SK-N-SH (cell line): ENCODE results near the gene SLC17A9. TPM values are rescaled to one million over a fixed set of nuclear protein-coding genes. Genes with fewer than 3 reads are reported as not detected.

Experiments
- CTCF ChIA-PET: fragments of 300-600, 350-600 bp; formaldehyde crosslinking; extraction: SDS; loops from one replicate; lab custom pipeline; 2021; lab: Yijun Ruan, JAX
- POLR2A ChIA-PET: fragments of 350-600 bp; sonication (Branson Sonifier 250); formaldehyde crosslinking; extraction: SDS; loops from one replicate; lab custom pipeline; 2020; ENCODE audit warnings: antibody characterized with exemption, inconsistent platforms; lab: Yijun Ruan, JAX
- DNase-seq: peaks from one replicate; pipeline ENCODE4 v3.0.0; 2012
- H2AFZ ChIP-seq: fragments of 200-600 bp; sonication (generic); 2 replicates; pipeline ENCODE4 v1.8.1; 2016; ENCODE audit warnings: antibody characterized with exemption, mild to moderate bottlenecking, low read depth
- H3F3A ChIP-seq: fragments of 200-600 bp; sonication (generic); replicated peaks from 2 replicates; pipeline ENCODE3; 2016; ENCODE audit warnings: antibody characterized with exemption, mild to moderate bottlenecking; ENCODE audit not compliant: insufficient read depth
- H3K27ac ChIP-seq, 2 experiments: fragments of 200-500 bp in 1 of 2; fragments of 200-600 bp in 1 of 2; sonication (Bioruptor generic) in 1 of 2; sonication (generic), shearing (Covaris generic) in 1 of 2; 2 replicates each; pipeline versions ENCODE4 v1.5.1 to v1.6.1; 2014 to 2016; ENCODE audit warnings: low read depth in 2 of 2, inconsistent platforms in 1 of 2, low read length in 1 of 2, mild to moderate bottlenecking in 1 of 2, mixed read lengths in 1 of 2
- H3K27me3 ChIP-seq: fragments of 200-600 bp; sonication (generic), shearing (Covaris generic); 2 replicates; pipeline ENCODE4 v1.6.1; 2016; ENCODE audit warnings: mixed run types; ENCODE audit not compliant: insufficient read depth
- H3K36me3 ChIP-seq, 2 experiments: fragments of 200-500 bp in 1 of 2; fragments of 200-600 bp in 1 of 2; sonication (Bioruptor generic) in 1 of 2; sonication (generic) in 1 of 2; replicated peaks in 1 of 2; 2 replicates each; pipeline versions ENCODE3 to v1.5.1; 2014 to 2016; ENCODE audit warnings: low read length in 1 of 2, mild to moderate bottlenecking in 1 of 2; ENCODE audit not compliant: insufficient read depth in 2 of 2, control insufficient read depth in 1 of 2
- H3K4me1 ChIP-seq, 2 experiments: fragments of 200-500 bp in 1 of 2; fragments of 200-600 bp in 1 of 2; sonication (Bioruptor generic) in 1 of 2; sonication (generic), shearing (Covaris generic) in 1 of 2; 2 replicates each; pipeline versions ENCODE4 v1.5.1 to v1.6.1; 2014 to 2016; ENCODE audit warnings: low read depth in 1 of 2, low read length in 1 of 2, mixed run types in 1 of 2; ENCODE audit not compliant: insufficient read depth in 2 of 2, control insufficient read depth in 1 of 2
- H3K4me2 ChIP-seq: fragments of 200-600 bp; sonication (generic), shearing (Covaris generic); 2 replicates; pipeline ENCODE4 v1.6.1; 2017; ENCODE audit warnings: mixed run types
- H3K4me3 ChIP-seq, 2 experiments: fragments of 200-500 bp in 1 of 2; fragments of 200-600 bp in 1 of 2; sonication (Bioruptor generic) in 1 of 2; sonication (generic), shearing (Covaris generic) in 1 of 2; 2 replicates each; pipeline versions ENCODE4 v1.5.1 to v1.8.1; 2014 to 2016; ENCODE audit warnings: low read depth in 2 of 2, inconsistent platforms in 1 of 2, low read length in 1 of 2, mild to moderate bottlenecking in 1 of 2, mixed read lengths in 1 of 2, moderate library complexity in 1 of 2
- H3K79me2 ChIP-seq: fragments of 200-600 bp; sonication (generic); 2 replicates; pipeline ENCODE4 v1.8.1; 2017; ENCODE audit warnings: mild to moderate bottlenecking; ENCODE audit not compliant: insufficient read depth
- H3K9ac ChIP-seq: fragments of 200-600 bp; sonication (generic); 2 replicates; pipeline ENCODE4 v1.6.1; 2017; ENCODE audit warnings: mixed run types
- H3K9me2 ChIP-seq: fragments of 200-600 bp; sonication (generic); 2 replicates; pipeline ENCODE4 v1.6.1; 2017; ENCODE audit warnings: mixed run types
- H3K9me3 ChIP-seq: fragments of 200-600 bp; sonication (generic); 2 replicates; pipeline ENCODE4 v1.6.1; 2017; ENCODE audit warnings: mixed run types, mild to moderate bottlenecking, moderate library complexity
- H4K20me1 ChIP-seq: fragments of 200-600 bp; sonication (generic); 2 replicates; pipeline ENCODE4 v1.6.1; 2017; ENCODE audit warnings: mild to moderate bottlenecking, mixed run types; ENCODE audit not compliant: insufficient read depth
- CTCF ChIP-seq: fragments of 200-600 bp; sonication (generic); IDR thresholded peaks from 2 replicates; pipeline ENCODE4 v1.6.1; 2017; ENCODE audit warnings: antibody characterized with exemption, mild to moderate bottlenecking, moderate library complexity
- ELF1 ChIP-seq: IDR thresholded peaks from 2 replicates; pipeline ENCODE4 v1.4.0; 2012
- EZH2phosphoT487 ChIP-seq: fragments of 200-600 bp; sonication (generic); IDR thresholded peaks from 2 replicates; pipeline ENCODE4 v1.6.1; 2017; ENCODE audit warnings: low read depth, mixed run types, mild to moderate bottlenecking, antibody characterized with exemption, moderate library complexity, borderline replicate concordance
- FOXJ3 ChIP-seq: sonication (generic); formaldehyde crosslinking; IDR thresholded peaks from 2 replicates; pipeline ENCODE4 v1.5.1; 2020; ENCODE audit warnings: mild to moderate bottlenecking, missing genetic modification reagents
- GATA2 ChIP-seq: sonication (generic); formaldehyde crosslinking; IDR thresholded peaks from 2 replicates; pipeline ENCODE4 v1.5.0; 2020; ENCODE audit warnings: mild to moderate bottlenecking, missing genetic modification reagents
- IRF3 ChIP-seq: fragments of 150-350 bp; IDR thresholded peaks from 2 replicates; pipeline ENCODE4 v1.6.1; 2016; ENCODE audit warnings: mild to moderate bottlenecking, low read depth, low read length
- MAX ChIP-seq: IDR thresholded peaks from 2 replicates; pipeline ENCODE4 v1.4.0; 2012; ENCODE audit warnings: low read depth
- NRF1 ChIP-seq: IDR thresholded peaks from 2 replicates; pipeline ENCODE4 v1.6.1; 2012; ENCODE audit warnings: low read depth, mild to moderate bottlenecking, low read length
- RFX5 ChIP-seq: IDR thresholded peaks from 2 replicates; pipeline ENCODE4 v1.6.1; 2012; ENCODE audit warnings: mild to moderate bottlenecking, improper control_type of control experiment, low read length
- RXRA ChIP-seq: IDR thresholded peaks from 2 replicates; pipeline ENCODE4 v1.4.0; 2012; ENCODE audit warnings: low read depth, mild to moderate bottlenecking, borderline replicate concordance
- SIN3A ChIP-seq: IDR thresholded peaks from 2 replicates; pipeline ENCODE4 v1.6.1; 2012; ENCODE audit warnings: low read depth, mild to moderate bottlenecking, low read length, moderate library complexity, borderline replicate concordance
- SMC3 ChIP-seq: IDR thresholded peaks from 2 replicates; pipeline ENCODE4 v1.6.1; 2012; ENCODE audit warnings: low read depth, low read length, improper control_type of control experiment
- TAF1 ChIP-seq: IDR thresholded peaks from 2 replicates; pipeline ENCODE4 v1.6.1; 2012; ENCODE audit warnings: low read depth, mild to moderate bottlenecking, low read length, moderate library complexity, borderline replicate concordance
- TCF12 ChIP-seq: IDR thresholded peaks from 2 replicates; pipeline ENCODE4 v1.4.0; 2012
- ZBTB33 ChIP-seq: IDR thresholded peaks from 2 replicates; pipeline ENCODE4 v1.4.0; 2012; ENCODE audit warnings: low read depth, borderline replicate concordance
- WGBS: methylation state at CpG from one replicate; pipeline ENCODE4 v1.1.6; 2017; ENCODE audit warnings: low lambda C conversion rate; 5-methylcytosine and 5-hydroxymethylcytosine counted together
- polyA plus RNA-seq, 3 experiments: library from polyadenylated mRNA; depleted of rRNA; stranded (reverse); fragments of >200 nt; gene quantifications; 2 replicates each; pipeline ENCODE4 v1.2.3, GENCODE V29; 2012

SLC17A9 gene
- polyA plus RNA-seq, 1 of the 3 experiments (the other 2 are of a cell fraction): not detected

- CTCF ChIA-PET: interaction anchor here (1.0 to 1.1 kb wide), 2 partner anchors 17 to 259 kb away, joined by 3 read pairs; no protein-coding TSS in a partner anchor
- TF ChIP-seq ELF1 (no peak), RFX5 (no peak), NRF1 (no peak), SIN3A (no peak), CTCF (no peak), TCF12 (no peak), SMC3 (no peak), FOXJ3 (no peak)
- Histone ChIP-seq H3K4me1 (peaks cover 0 to 3% of the 10 kb centered on the region in 2 experiments; a peak in 1 of 4 replicates), H4K20me1 (0 out of 2 replicates have a peak, but pooled peaks cover 2% of the 10 kb centered on the region), H3K9me2 (no peaks in the 10 kb centered on the region), H3K79me2 (no peaks in the 10 kb centered on the region), H3K36me3 (no peaks in the 10 kb centered on the region), H2AFZ (no peak overlapping the region), H3K27ac (no peak overlapping the region), H3K9ac (no peak overlapping the region), H3K9me3 (no peaks in the 10 kb centered on the region), H3F3A (no peaks in the 10 kb centered on the region), H3K4me2 (no peak overlapping the region), H3K4me3 (no peak overlapping the region), H3K27me3 (0 out of 2 replicates have a peak, but pooled peaks cover 11% of the 10 kb centered on the region)
- no peak for DNase-seq
- POLR2A ChIA-PET: no interaction called here
- WGBS: 17% methylated on average over 2 of the region's 32 CpGs
Observed at GRCh38 chr20:62963614-62964397, 11.3 kb downstream of the SLC17A9 start.

GRCh38 chr20:62964700-62965099 is 12.2 kb downstream of the SLC17A9 start:
- DNase-seq: no peak
- no peaks in the 10 kb centered on the region for H3K79me2 ChIP-seq
- H3K9ac ChIP-seq: no peak overlapping the region
- no peaks in the 10 kb centered on the region for H3K36me3 ChIP-seq
- H3K4me3 ChIP-seq: no peak overlapping the region
- 0 out of 2 replicates have a peak, but pooled peaks cover 3% of the 10 kb centered on the region for H4K20me1 ChIP-seq
- peaks cover 0 to 3% of the 10 kb centered on the region in 2 experiments; a peak in 1 of 4 replicates for H3K4me1 ChIP-seq
- H3K27ac ChIP-seq: no peak overlapping the region
- WGBS: 48% methylated on average over 18 of the region's 20 CpGs
- H3F3A ChIP-seq: no peaks in the 10 kb centered on the region
- H3K27me3 ChIP-seq: 0 out of 2 replicates have a peak, but pooled peaks cover 11% of the 10 kb centered on the region
- no peaks in the 10 kb centered on the region for H3K9me2 ChIP-seq
- ChIA-PET POLR2A (no interaction called here), CTCF (interaction anchor here (1.0 to 1.3 kb wide), 4 partner anchors 14 to 258 kb away, joined by 3 to 5 read pairs (median 3); no protein-coding TSS in a partner anchor)
- no peaks in the 10 kb centered on the region for H3K9me3 ChIP-seq
- no peak overlapping the region for H2AFZ ChIP-seq
- H3K4me2 ChIP-seq: no peak overlapping the region
- no peak for TF ChIP-seq GATA2 (CRISPR knock-in tag)
- no peak for TF ChIP-seq RXRA
- no peak for TF ChIP-seq IRF3
- no peak for TF ChIP-seq ZBTB33
- TF ChIP-seq EZH2phosphoT487: no peak
- TF ChIP-seq MAX: no peak
- TF ChIP-seq TAF1: no peak
